HG02840 (cell line): ENCODE measurements around the gene ZNF366.
A peak's percentile ranks its signal among the peaks of the same experiment; 100 is the strongest.

Source experiments
- ATAC-seq: cut with Tn5 transposase; IDR thresholded peaks from one replicate; pipeline ENCODE4 v1.9.1; 2021; ENCODE audit warnings: mild to moderate bottlenecking, moderate library complexity, moderate number of reproducible peaks; ENCODE audit not compliant: unreplicated experiment, low FRiP score

Gene ZNF366

DNA sequence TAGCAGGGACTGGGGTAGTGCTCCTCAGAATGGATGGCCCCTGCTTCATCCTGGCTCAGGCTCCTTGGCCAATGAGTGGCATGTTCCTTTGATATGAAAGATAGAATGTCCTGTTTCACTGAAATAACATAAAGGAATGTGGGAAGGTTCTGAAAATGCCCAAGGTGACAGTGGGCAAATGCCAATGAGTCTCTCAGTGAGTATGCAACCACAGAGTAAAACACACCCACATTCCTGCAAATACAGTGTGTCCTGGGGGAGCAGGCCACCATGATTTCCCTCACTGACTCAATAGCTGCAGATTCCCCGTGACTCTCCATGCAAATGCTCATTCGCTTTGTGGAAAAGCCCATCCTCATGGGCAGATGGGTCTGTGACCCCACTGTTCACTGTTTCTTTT is 36.4 kb downstream of the ZNF366 start:
- no peak for ATAC-seq

DNA sequence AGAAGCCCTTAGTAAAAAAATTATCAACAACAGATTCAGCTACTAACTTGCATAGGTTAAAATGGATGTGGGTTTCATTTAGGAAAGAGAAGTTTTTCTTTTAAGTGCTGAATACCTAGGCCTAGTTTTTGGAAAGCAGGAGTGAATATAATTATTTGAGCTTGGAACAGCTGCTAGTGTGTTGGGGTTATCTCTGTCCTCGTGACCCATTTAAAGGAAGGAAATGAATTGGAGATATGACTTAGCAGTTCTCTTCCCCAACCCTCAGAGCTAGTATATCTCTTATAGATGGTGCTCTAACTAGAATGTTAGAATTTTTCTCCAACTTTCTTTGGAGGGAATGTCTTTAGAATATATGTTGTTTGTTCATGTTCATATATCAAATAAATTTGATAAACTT is 38.6 kb downstream of the ZNF366 start:
- ATAC-seq = no peak

GRCh38 chr5:72468024-72468423 is 39.2 kb downstream of the ZNF366 start:
- ATAC-seq = no peak

- ATAC-seq = no peak
Observed at GRCh38 chr5:72467461-72467860, 39.7 kb downstream of the ZNF366 start.

- peak; percentile 70 for ATAC-seq
Observed at GRCh38 chr5:72465601-72466563, 41.3 kb downstream of the ZNF366 start.

DNA sequence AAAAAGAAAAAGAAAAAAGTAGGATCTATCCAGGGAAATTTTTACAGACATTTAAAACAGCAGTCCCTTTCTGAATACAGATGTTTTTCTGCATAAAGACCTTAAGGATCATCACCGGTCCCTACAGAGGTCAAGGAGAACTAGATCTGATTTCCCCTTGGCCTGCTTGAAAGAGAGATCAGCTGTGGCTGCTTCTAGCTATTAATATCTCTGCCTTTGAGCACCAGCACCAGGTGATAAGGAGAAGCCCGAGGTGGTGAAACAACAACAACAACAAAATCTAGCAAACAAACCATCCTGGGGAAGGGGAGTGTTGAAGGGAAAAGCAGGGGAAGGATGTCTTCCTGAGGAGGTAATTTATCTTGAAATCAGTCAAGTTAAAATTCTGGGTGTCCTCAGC is 42.1 kb downstream of the ZNF366 start:
- peak; percentile 34 for ATAC-seq

GRCh38 chr5:72464071-72464470 is 43.1 kb downstream of the ZNF366 start:
- ATAC-seq = no peak

DNA sequence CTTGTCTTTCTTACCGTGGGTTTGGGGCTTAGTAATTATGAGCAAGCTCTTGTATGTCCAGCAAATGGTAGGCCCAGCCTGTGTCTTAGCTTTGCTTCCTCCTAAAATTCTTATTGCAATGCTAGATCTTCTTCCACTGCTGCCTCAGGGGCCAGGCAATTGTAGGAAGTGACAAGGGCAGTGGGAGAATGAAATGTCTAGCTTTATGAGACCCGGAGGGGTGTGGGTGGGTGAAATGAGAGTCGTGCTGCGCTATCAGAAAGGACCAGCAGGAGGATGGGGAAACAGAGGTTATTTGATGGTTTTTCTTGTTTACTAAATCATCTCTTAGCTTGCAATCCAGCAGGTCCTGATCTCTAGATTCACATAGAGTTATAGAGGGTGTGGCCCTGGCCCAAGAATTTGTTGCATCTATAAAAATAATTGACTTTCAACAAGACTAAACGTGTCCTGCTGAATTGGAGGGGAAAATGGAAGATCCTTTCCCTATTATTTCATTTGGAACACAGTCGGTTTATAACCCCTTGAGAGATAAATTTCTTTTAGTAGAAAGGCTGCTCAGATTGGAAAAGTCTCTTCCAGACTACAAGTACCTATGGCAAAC is 43.7 kb downstream of the ZNF366 start:
- no peak for ATAC-seq

GRCh38 chr5:72460413-72460812 is 46.8 kb downstream of the ZNF366 start:
- no peak for ATAC-seq

DNA sequence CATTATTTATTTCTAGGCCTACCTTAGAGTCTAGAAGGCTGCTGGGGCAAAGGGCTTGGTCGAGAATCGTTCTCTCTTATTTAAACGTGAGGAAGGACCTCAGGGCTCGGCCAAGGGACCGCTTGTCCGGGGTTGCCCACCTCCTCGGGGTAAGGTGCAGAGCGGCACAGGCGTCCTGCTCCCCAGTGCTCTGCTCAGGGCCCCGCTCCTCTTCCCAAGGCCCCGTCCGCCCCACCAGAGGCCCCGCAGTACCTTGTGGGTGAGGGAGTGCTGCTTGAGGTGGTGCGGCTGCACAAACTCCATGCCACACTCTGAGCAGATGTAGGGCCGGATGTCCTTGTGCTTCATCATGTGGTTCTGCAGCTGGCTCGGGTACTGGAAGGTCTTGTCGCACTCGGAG is 47.3 kb downstream of the ZNF366 start:
- ATAC-seq = no peak

GRCh38 chr5:72459089-72459661 is 48.0 kb downstream of the ZNF366 start:
- ATAC-seq = no peak

DNA sequence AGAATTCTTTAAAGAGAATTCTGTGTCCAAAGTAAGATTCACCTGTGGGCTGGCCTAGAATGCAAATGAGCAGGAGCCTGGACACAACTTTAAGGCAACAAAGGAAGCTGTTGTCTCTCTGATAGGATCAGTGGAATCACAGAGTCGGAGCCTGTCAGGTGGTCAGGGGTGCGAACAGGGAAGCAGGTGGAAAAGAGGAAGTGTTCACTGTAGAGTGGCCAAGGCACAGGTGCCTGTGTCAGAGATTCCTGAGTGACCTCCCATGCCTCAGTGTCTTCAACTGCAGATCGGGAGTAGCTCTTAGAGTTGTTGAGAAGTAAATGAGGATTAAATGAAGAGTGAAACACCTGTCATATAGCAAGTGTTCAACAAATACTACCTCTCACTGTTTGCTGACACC is 48.8 kb downstream of the ZNF366 start:
- ATAC-seq = no peak

DNA sequence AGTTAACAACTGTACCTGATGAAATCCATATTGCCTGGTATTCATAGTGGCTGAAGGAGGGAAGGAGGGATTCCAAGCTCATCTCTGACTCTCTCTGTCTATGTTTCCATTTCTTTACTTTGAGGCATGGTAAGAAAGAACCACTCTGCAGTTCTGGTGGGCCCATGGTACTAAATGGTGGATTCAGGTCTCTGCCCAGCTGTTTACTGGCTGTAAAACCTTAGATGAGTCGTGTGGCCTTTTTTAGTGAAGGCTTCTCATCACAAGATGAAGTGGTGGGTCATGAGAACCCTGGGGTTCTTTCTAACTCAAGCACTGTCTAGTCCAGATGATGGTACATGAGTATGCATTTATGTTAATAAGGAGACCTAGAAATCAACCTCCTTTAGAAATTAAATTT is 49.7 kb downstream of the ZNF366 start:
- no peak for ATAC-seq

DNA sequence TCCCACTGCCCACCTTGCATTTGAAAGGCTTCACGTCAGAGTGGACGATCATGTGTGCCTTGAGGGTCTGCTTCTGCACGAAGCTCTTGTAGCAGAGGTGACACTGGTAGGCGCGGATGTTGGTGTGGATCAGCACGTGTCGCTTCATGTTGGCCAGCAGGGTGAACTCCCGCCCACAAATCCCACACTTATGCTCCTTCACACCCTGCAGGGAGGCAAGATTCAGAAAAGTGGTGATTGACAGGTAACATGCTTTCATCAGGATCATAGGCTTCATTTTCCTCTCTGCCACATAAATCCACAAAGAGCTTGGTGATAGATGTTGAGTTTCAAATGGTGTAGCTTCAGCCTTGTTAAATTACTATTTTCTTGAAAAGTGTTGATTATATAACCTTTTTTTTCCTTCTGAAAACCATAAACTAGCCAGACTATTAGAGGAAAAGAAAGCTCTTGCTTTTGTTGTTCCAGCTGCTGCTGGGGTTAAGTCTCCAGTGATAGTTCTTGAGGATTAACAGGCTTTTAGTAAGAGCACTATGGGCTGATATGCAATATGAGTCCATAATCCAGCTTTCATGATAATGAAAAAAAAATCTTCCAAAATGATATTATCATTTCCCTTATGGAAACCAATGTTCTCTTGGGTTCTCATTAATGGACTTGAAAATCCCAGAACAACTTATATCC is 50.7 kb downstream of the ZNF366 start:
- no peak for ATAC-seq

GRCh38 chr5:72455476-72455875 is 51.7 kb downstream of the ZNF366 start:
- no peak for ATAC-seq

GRCh38 chr5:72454996-72455395 is 52.2 kb downstream of the ZNF366 start:
- ATAC-seq = no peak

DNA sequence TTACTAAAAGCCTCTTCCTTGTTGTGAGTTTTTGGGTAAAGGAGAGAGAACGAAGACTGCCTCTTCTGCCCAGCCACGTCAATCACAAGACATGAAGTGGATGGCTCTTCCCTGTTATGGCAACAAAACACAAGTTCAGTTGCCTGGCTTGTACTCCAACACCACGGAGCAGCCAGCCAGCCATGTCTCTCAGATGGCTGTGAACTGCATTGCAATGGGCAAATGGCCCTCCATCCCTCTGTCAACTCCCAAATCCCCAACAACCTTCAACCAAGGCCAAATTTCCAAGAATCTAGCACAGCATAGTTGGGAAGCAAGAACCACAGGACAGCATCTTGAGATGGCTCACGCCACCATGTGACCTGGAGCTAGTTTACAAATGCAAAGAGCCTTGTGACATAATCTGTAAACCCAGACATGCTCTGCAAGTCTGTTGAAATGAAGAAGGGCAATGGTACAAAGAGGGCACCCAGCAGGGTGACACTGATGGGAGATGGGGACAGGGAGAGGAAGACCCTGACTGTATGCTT is 53.9 kb downstream of the ZNF366 start:
- ATAC-seq = no peak

DNA sequence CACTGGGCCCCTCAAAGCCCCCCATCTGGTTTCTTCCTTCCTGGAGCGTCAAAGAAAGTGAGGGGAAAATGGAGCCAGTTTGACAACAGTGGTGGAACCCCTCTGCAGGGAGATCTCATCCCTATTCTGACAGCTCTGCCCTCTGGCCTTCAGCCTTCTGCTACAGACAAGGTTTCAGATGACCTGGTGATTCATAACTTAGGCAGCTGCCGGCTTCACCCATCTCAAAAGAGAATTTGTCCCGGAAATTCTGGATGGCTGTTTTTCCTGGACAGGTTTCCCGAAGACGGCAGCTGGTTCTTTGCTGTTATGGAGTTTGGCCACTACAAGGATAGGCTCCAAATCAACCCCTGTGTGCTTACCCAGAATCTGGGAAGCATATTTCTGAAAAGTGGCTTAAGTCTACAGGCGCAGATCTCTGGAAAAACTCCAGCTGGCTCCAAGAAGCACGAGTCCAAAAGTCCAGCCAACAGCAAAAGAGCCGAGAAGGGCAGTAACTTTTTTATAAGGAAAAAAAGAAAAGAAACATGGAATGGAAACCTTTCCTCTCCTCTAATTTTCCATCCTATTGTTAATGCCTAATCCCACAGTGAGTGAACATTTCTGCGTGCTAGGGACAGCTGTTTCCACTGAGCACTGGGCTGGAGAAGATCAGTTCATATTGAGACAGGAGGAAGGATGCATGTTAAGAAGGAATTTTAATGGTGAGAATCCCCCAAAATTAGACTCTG is 54.5 kb downstream of the ZNF366 start:
- ATAC-seq = peak; percentile 17

- ATAC-seq = peak; percentile 87
Observed at GRCh38 chr5:72451741-72452505, 55.3 kb downstream of the ZNF366 start.
